Measurements from ENCODE around the gene VPS36.

DNA sequence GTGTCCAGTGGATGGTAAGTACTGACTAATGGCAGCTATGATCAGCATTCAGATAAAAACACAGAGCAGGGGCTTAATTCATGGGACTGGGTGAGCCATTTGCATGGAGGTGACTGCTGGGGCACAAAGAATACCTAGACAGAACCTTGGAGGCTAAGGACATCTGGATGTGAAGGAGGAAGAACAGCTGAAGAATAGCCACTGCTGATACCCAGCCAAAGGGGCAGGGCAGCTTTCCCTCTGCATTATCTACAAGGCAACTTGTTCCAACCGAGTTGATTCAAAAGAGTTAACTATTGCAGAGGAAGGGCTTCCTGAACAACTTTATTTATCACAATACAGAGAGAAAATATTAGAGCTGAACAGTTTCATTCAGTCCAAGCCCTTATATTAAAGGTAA, 31.4 kb downstream of the VPS36 start:
- TF ChIP-seq EP300 (IDR thresholded peaks at IDR 0.05) (no peak), POLR2A (IDR thresholded peaks at IDR 0.05; ENCODE audit: low read depth) (no peak), POLR2AphosphoS5 (IDR thresholded peaks at IDR 0.05) (no peak)
- TF ChIP-seq, protein P1, sequence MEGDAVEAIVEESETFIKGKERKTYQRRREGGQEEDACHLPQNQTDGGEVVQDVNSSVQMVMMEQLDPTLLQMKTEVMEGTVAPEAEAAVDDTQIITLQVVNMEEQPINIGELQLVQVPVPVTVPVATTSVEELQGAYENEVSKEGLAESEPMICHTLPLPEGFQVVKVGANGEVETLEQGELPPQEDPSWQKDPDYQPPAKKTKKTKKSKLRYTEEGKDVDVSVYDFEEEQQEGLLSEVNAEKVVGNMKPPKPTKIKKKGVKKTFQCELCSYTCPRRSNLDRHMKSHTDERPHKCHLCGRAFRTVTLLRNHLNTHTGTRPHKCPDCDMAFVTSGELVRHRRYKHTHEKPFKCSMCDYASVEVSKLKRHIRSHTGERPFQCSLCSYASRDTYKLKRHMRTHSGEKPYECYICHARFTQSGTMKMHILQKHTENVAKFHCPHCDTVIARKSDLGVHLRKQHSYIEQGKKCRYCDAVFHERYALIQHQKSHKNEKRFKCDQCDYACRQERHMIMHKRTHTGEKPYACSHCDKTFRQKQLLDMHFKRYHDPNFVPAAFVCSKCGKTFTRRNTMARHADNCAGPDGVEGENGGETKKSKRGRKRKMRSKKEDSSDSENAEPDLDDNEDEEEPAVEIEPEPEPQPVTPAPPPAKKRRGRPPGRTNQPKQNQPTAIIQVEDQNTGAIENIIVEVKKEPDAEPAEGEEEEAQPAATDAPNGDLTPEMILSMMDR (IDR thresholded peaks at IDR 0.05): no peak
